Omental fat pad (tissue), 4 donors: ENCODE data around the gene SLK. TPM values are rescaled to one million over a fixed set of nuclear protein-coding genes. Genes with fewer than 3 reads are reported as not detected.

Source experiments
- ATAC-seq: fragments of 150-250 bp; one replicate; pipeline ENCODE4 v1.9.1; 2016; ENCODE audit warnings: mild to moderate bottlenecking, moderate library complexity; ENCODE audit not compliant: low FRiP score
- DNase-seq: peaks from one replicate; pipeline ENCODE4 v3.0.0-alpha.2; 2019; ENCODE audit warnings: low spot score
- CTCF ChIP-seq, 3 donors: fragments of 450-650 bp; IDR thresholded peaks; one replicate each; pipeline ENCODE4 v1.5.1; 2016 to 2017; ENCODE audit warnings: antibody characterized with exemption in 3 of 3, mild to moderate bottlenecking in 3 of 3, moderate library complexity in 2 of 3
- total RNA-seq, 4 donors: library from RNA; depleted of rRNA; stranded (reverse); fragments of >200 nt; gene quantifications; one replicate each; pipeline ENCODE4 v1.1.0, GENCODE V29; 2016

SLK gene
- total RNA-seq, 4 donors from 2014 or later, result 49.0 to 97.0 (median 61.8) TPM

DNA sequence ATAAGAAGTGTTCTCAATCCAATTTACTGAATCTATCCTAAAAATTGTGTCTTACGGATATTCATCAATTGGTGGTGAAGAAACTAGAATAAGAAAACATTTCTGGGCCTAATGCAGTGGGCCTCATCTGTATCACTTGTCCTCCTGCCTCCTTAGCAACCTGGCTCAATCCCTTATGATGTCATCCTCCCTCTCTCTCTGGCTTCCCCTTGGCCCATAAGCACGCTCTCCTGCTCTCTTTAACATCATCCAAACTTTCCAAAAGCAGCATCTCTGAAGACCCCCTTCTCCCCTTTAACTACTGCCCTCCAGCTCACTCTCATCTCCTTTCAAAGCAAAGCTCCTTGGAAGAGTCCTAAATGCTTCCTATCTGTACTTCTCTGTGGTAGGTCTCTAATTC, 44.3 kb upstream of the SLK start:
- no peak for TF ChIP-seq CTCF (IDR thresholded peaks at IDR 0.05)
- ATAC-seq (no peak), DNase-seq (no peak)

DNA sequence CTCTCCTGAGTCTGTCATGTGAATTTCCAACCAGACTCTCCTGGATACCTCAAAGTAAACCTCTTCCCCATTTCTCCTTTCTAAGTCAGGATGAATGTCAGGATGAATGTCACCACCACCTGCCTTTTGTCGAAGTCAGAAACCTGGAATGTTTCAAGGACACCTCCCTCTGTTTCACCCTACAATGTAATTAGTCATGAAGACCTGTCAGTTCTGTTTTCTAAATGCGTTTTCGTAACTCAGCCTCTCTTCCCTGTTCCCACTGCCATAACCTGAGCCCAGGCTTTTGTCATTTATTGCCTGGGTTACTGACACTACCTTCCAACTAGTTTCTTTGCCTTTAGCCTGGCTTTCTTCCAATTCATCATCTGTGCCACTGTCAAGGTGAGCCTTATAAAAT, 43.4 kb upstream of the SLK start:
- TF ChIP-seq CTCF (IDR thresholded peaks at IDR 0.05), result no peak
- no peak for ATAC-seq
- no peak for DNase-seq

DNA sequence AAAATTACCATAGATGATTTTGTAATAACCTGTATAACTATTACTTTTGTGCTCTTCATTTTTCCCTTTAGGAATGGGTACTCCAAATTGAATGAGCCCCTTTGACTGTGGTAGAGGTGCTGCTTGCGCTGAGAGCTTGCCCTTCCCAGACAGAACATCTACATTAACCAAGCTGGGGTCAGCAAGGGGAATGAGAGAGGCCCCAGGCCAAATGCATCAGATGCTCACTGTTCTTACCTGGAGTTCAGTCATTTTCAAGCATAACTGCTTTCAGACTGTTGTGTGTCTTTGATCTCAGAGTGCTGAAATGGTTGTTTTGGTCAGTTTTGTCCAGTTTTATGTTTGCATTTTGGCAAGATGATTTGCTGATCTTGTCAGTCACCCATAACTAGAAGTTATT, 41.3 kb upstream of the SLK start:
- DNase-seq (no peak), ATAC-seq (no peak)
- no peak for TF ChIP-seq CTCF (IDR thresholded peaks at IDR 0.05)

GRCh38 chr10:103926722-103927319, 40.1 kb upstream of the SLK start:
- no peak for TF ChIP-seq CTCF (IDR thresholded peaks at IDR 0.05)
- no peak for ATAC-seq
- no peak for DNase-seq

- DNase-seq, result no peak
- no peak for ATAC-seq
- no peak for TF ChIP-seq CTCF (IDR thresholded peaks at IDR 0.05)
These were observed 38.2 kb upstream of the SLK start for GRCh38 chr10:103928784-103929183.

DNA sequence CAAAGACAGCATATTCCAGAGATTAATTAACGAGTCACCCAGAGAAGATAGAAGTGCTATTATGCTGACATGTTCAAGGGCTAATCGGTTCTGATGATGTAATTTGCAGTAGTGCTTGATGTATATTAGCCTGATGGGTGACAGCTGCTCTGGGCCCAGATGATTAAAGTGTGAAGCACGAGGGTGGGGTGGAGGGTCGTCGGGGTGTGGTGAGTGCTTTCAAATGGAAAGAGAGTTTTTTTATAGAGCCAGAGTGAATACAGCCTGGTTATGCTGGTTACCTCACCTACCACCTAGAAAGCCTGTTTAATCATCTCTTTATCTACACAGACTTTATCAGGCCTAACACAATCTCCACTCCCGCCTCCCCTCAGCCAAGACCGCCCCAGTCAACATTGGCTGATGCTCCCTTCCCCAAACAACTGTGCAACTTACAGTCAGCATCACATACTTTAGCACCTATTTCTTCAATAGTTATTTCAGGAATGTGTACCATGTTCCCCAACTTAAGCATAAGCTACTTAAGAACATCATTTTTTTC, 37.5 kb upstream of the SLK start:
- DNase-seq, result no peak

More for the DNA sequence above, 37.5 kb upstream of the SLK start:
- TF ChIP-seq CTCF (IDR thresholded peaks at IDR 0.05), result no peak
- peak; percentile 88 for ATAC-seq
